ENCODE measurements around the gene CALCA. TPM values are rescaled to one million over a fixed set of nuclear protein-coding genes. Genes with fewer than 3 reads are reported as not detected.

CALCA gene, protein sequence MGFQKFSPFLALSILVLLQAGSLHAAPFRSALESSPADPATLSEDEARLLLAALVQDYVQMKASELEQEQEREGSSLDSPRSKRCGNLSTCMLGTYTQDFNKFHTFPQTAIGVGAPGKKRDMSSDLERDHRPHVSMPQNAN
- not detected in 2 replicates for total RNA-seq

DNA sequence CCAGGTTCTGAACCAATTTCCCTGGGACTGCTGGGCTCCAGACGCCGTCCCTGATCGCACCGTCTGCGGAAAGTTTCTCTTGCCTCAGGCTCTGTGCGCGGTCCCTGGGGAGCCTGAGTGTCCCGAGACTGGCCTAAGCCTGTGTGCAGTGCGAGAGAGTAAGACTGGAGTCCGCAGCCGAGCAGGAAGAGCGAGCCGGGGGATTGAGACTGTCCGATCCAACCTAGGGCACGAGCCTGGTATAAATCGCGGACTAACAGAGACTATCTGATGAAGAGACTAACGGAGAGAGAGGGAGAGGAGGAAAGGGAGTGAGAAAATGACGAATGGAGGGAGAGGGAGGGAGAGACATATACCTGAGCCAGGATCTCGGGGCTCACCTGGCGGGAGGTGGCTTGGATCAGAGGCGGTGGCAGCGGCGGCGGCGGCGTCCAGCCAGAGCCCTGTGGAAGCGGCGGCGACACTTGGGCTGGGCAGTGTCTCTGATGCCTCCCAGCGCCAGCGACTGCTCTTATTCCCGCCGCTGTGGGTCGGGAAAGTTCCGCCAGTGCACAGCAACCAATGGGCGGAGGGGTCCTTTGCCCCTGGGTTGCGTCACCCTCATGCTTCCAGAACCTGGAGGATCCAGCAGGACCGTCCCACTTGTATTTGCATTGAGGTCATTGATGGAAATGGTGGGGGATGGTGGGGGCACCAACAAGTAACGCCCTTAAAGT, at the start of gene CALCA:
Gene CALCA (minus strand): TSS at position 487 of the 716 bp plus-strand sequence. CDS start 1,159 bp downstream, outside the sequence.

Other genes with a start within 250 kb of the CALCA start
- gene CYP2R1, start 80.1 kb downstream of the CALCA start, total RNA-seq: 30.4 and 33.3 TPM in 2 replicates
- 0.21 and 0.34 TPM in 2 replicates for gene CALCB, start 101.2 kb upstream of the CALCA start, total RNA-seq
- 0.43 and 0.68 TPM in 2 replicates for gene INSC, start 142.6 kb upstream of the CALCA start, total RNA-seq

Data from nasal cavity respiratory epithelium epithelial cell of viscerocranial mucosa (primary cell).